HL-60 (cell line): ENCODE measurements around the gene SRF.

Source experiments
- CTCF ChIP-seq: IDR thresholded peaks from one replicate; pipeline ENCODE4 v1.5.1; 2011; ENCODE audit warnings: low read length, control low read depth, inconsistent platforms; ENCODE audit not compliant: insufficient read depth
- GABPA ChIP-seq: IDR thresholded peaks from 2 replicates; pipeline ENCODE4 v1.6.1; 2012; ENCODE audit warnings: low read depth
- POLR2AphosphoS5 ChIP-seq: IDR thresholded peaks from 2 replicates; pipeline ENCODE4 v1.6.1; 2012; ENCODE audit warnings: low read depth
- REST ChIP-seq: IDR thresholded peaks from 2 replicates; pipeline ENCODE4 v1.6.1; 2012; ENCODE audit warnings: low read depth; ENCODE audit not compliant: insufficient replicate concordance
- SPI1 ChIP-seq: IDR thresholded peaks from 2 replicates; pipeline ENCODE4 v1.6.1; 2012; ENCODE audit warnings: low read depth, mild to moderate bottlenecking, borderline replicate concordance

- TF ChIP-seq CTCF (no peak), POLR2AphosphoS5 (no peak), SPI1 (no peak), REST (no peak), GABPA (no peak)
Observed at GRCh38 chr6:43202451-43202850, 31.4 kb downstream of the SRF start.
